Inflammatory macrophage treated with lipopolysaccharide for 4 hours (primary cell): ENCODE data around the gene PCBP3.
"Not testable (repeated sequence)": the region's sequence is repeated elsewhere in the genome, so short reads cannot be mapped to it uniquely, and the experiment has no call there.

Source experiments
- DNase-seq: peaks from one replicate; pipeline ENCODE4 v3.0.0-alpha.2; 2020

Gene PCBP3

GRCh38 chr21:45613881-45614280, 29.6 kb upstream of the PCBP3 start:
- DNase-seq: no peak

- DNase-seq: no peak
These were observed 28.3 kb upstream of the PCBP3 start for GRCh38 chr21:45615145-45615711.

GRCh38 chr21:45617021-45617921, 26.3 kb upstream of the PCBP3 start:
- no peak for DNase-seq

GRCh38 chr21:45618287-45618686, 25.2 kb upstream of the PCBP3 start:
- no peak for DNase-seq

GRCh38 chr21:45618846-45619485, 24.6 kb upstream of the PCBP3 start:
- DNase-seq: no peak

GRCh38 chr21:45620201-45620923, 23.2 kb upstream of the PCBP3 start:
- no peak for DNase-seq

GRCh38 chr21:45621435-45622331, 21.8 kb upstream of the PCBP3 start:
- not testable (repeated sequence) for DNase-seq

- DNase-seq: no peak
These were observed 21.0 kb upstream of the PCBP3 start for GRCh38 chr21:45622416-45623097.

- DNase-seq: no peak
These were observed 20.1 kb upstream of the PCBP3 start for GRCh38 chr21:45623436-45623835.

- DNase-seq: not testable (repeated sequence)
These were observed 17.4 kb upstream of the PCBP3 start for GRCh38 chr21:45626127-45626526.

- no peak for DNase-seq
These were observed 14.2 kb upstream of the PCBP3 start for GRCh38 chr21:45629046-45629981.

- no peak for DNase-seq
These were observed 13.3 kb upstream of the PCBP3 start for GRCh38 chr21:45630066-45630694.

- no peak for DNase-seq
These were observed 12.6 kb upstream of the PCBP3 start for GRCh38 chr21:45630876-45631275.

GRCh38 chr21:45631540-45631939, 12.0 kb upstream of the PCBP3 start:
- DNase-seq: no peak

- no peak for DNase-seq
These were observed 11.4 kb upstream of the PCBP3 start for GRCh38 chr21:45632160-45632559.

GRCh38 chr21:45632637-45633251, 10.8 kb upstream of the PCBP3 start:
- no peak for DNase-seq

- DNase-seq: no peak
These were observed 8.9 kb upstream of the PCBP3 start for GRCh38 chr21:45634511-45635183.

GRCh38 chr21:45635271-45636151, 8.0 kb upstream of the PCBP3 start:
- DNase-seq: no peak
